HG03280 (cell line): ENCODE measurements around the gene PPRC1.
"Not testable (repeated sequence)": the region's sequence is repeated elsewhere in the genome, so short reads cannot be mapped to it uniquely, and the experiment has no call there.

Experiments used
- ATAC-seq: cut with Tn5 transposase; IDR thresholded peaks from one replicate; pipeline ENCODE4 v1.9.1; 2021; ENCODE audit warnings: mild to moderate bottlenecking, moderate library complexity; ENCODE audit not compliant: unreplicated experiment

Gene PPRC1

GRCh38 chr10:102188941-102189898, 56.4 kb downstream of the PPRC1 start:
- ATAC-seq, result not testable (repeated sequence)

DNA sequence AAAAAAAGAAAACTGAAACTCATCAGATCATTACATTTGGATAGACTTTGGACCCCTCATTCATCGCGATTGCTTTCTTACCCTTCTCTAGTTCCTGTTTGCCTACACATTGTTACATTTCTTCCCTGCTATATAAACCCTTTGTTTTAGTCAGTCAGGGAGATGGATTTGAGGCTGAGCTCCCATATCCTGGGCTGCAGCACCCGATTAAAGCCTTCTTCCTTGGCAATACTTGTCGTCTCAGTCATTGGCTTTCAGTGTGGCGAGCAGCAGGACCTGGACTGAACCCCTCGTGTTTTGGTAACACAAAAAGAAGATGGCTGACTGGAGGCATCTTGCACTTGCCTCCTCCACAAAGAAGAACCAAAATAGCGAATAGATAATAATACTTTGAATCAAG, 59.1 kb downstream of the PPRC1 start:
- no peak for ATAC-seq

- no peak for ATAC-seq
These were observed 62.5 kb downstream of the PPRC1 start for GRCh38 chr10:102195296-102195870.

- ATAC-seq, result no peak
These were observed 64.1 kb downstream of the PPRC1 start for GRCh38 chr10:102196893-102197292.

GRCh38 chr10:102198027-102198426, 65.2 kb downstream of the PPRC1 start:
- no peak for ATAC-seq
